ENCODE data around the gene DPP10. TPM values are rescaled to one million over a fixed set of nuclear protein-coding genes. Genes with fewer than 3 reads are reported as not detected.

The DPP10 gene
- total RNA-seq, 1 experiment from 2014 or later, result not detected

GRCh38 chr2:115036818-115037217 lies 594.4 kb downstream of the DPP10 start:
- H3K27me3 ChIP-seq (ENCODE audit: control insufficient read depth, insufficient read depth, low read length), result no peaks in the 10 kb centered on the region
- no peaks in the 10 kb centered on the region for H3K9me3 ChIP-seq (ENCODE audit: control insufficient read depth, insufficient read depth, low read depth, low read length)
- no peak overlapping the region for H3K4me3 ChIP-seq (ENCODE audit: low read depth in 2 of 2, low read length in 2 of 2)
- CTCF ChIA-PET, result no interaction called here
- H3K27ac ChIP-seq (ENCODE audit: low read length), result no peak overlapping the region
- H3K4me1 ChIP-seq (ENCODE audit: control insufficient read depth, insufficient read depth, low read length), result no peaks in the 10 kb centered on the region
- in situ Hi-C loops (cut with HindIII; ENCODE audit: low pct_unique_long_range_greater_than_20kb, low sequenced_read_pairs) (no loop called here), intact Hi-C loops (cut with micrococcal nuclease; ENCODE audit: unreplicated experiment) (no loop called here)
- no TSS peak for BruUV-seq (replicated peaks)
- TF ChIP-seq TCF7L2 (IDR thresholded peaks at IDR 0.05; ENCODE audit: low read depth, low read length) (no peak), CTCF (IDR thresholded peaks at IDR 0.05) (no peak), SIN3A (IDR thresholded peaks at IDR 0.05; ENCODE audit: borderline replicate concordance, insufficient read depth, low read depth, low read length) (no peak), POLR2AphosphoS5 (IDR thresholded peaks at IDR 0.05; ENCODE audit: low read depth, low read length) (no peak), REST (IDR thresholded peaks at IDR 0.05; ENCODE audit: insufficient read depth in 1 of 2, low read depth in 2 of 2, low read length in 1 of 2) (no peak)
- DNase-seq (ENCODE audit: low read depth, low spot score) (no peak), ATAC-seq (no peak)
- POLR2A ChIA-PET, result no interaction called here
- no peaks in the 10 kb centered on the region for H3K36me3 ChIP-seq (ENCODE audit: control insufficient read depth, insufficient read depth, low read length)

GRCh38 chr2:115057473-115057872 lies 615.0 kb downstream of the DPP10 start:
- no peak overlapping the region for H3K4me3 ChIP-seq (ENCODE audit: low read depth in 2 of 2, low read length in 2 of 2)
- H3K27me3 ChIP-seq (ENCODE audit: control insufficient read depth, insufficient read depth, low read length), result no peaks in the 10 kb centered on the region
- intact Hi-C loops (cut with micrococcal nuclease; ENCODE audit: unreplicated experiment) (no loop called here), in situ Hi-C loops (cut with HindIII; ENCODE audit: low pct_unique_long_range_greater_than_20kb, low sequenced_read_pairs) (no loop called here)
- H3K4me1 ChIP-seq (ENCODE audit: control insufficient read depth, insufficient read depth, low read length), result no peaks in the 10 kb centered on the region
- no peaks in the 10 kb centered on the region for H3K9me3 ChIP-seq (ENCODE audit: control insufficient read depth, insufficient read depth, low read depth, low read length)
- ChIA-PET POLR2A (no interaction called here), CTCF (no interaction called here)
- no peak for ATAC-seq
- no peak for DNase-seq (ENCODE audit: low read depth, low spot score)
- H3K27ac ChIP-seq (ENCODE audit: low read length), result no peak overlapping the region
- TF ChIP-seq CTCF (IDR thresholded peaks at IDR 0.05) (no peak), REST (IDR thresholded peaks at IDR 0.05; ENCODE audit: insufficient read depth in 1 of 2, low read depth in 2 of 2, low read length in 1 of 2) (no peak), SIN3A (IDR thresholded peaks at IDR 0.05; ENCODE audit: borderline replicate concordance, insufficient read depth, low read depth, low read length) (no peak), POLR2AphosphoS5 (IDR thresholded peaks at IDR 0.05; ENCODE audit: low read depth, low read length) (no peak), TCF7L2 (IDR thresholded peaks at IDR 0.05; ENCODE audit: low read depth, low read length) (no peak)
- no TSS peak for BruUV-seq (replicated peaks)
- H3K36me3 ChIP-seq (ENCODE audit: control insufficient read depth, insufficient read depth, low read length), result no peaks in the 10 kb centered on the region
